Inflammatory macrophage treated with lipopolysaccharide for 1 hour (primary cell): ENCODE results near the gene ZRANB2.

ENCODE experiments used
- DNase-seq, 2 donors: peaks; one replicate each; pipeline ENCODE4 v3.0.0-alpha.2; 2020 to 2022

The ZRANB2 gene

DNA sequence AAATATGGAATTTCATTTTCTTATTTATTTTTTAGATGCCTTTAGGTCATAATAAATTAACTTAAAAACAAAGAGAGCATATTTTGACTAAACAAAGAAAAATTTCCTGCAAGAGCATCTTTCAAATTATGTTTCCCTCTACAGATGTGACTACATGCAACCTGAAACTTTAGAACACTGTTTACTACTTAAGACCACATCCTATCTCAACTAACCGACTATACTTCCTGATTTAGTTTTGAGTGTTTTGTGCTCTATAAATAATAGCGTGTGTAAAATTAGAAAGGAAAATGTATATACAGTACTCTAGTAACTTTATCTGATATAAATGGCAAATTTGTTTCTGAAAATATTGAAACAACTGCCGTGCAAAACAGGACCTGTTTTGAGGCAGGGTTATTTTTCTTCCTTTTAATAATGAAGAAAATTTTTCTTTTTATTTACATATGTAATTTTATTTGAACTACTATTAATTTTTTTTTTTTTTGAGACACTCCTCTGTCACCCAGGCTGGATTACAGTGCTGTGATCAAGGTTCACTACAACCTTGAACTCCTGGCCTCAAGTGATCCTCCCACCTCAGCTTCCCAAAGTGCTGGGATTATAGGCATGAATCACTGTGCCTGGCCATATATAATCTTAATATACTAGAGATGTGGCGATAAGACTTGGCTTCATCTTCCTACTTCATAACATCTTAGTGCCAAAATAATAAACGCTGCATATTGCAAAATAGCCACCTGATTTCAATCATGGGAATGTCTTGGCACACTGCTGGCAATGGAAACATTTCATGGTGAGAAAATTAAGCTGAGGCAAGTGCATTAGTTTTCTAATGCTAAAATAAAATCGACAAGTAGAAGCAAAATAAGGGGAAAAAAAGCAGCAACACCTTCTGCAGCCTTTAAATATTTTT lies 12.3 kb downstream of the ZRANB2 start:
- no peak for DNase-seq

DNA sequence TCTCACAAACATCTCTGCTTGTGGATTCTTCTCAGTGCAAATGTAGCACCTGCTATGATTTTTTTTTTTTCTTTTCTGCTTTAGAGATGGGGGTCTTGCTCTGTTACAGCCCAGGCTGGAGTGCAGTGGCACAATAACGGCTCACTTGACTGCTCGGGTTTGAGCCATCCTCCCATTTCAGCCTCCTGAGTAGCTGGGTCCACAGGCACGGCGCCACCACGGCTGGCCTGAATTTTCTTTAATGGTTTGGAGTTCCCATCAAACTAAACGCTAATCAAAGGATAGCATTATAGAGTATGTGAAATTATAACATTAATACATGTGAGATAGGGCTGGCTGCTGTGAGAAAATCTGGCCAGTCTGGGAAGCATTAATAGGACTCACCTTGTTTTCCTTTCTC lies 26.0 kb downstream of the ZRANB2 start:
- DNase-seq: no peak

DNA sequence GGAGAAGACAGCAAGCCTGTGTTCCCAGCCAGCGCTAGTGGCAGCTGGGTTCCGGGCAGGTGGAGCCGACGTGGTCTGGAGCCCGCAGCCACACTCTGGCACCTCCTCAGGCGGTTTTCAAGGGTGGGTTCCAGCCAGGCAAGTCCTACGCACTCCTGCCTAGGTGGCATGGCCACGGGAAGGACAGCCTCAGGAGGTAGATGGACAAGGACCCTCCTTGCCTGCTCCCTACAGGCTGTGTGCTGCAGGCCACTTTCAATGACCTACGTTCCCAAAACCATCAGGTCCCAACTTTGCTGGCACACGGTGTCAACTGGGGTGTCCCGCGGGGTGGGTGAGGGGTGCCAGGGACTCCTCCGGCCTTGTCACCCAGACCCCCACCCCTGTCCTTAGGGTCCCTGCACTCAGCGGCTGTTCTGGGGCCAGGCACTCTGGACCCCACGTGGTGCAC lies 26.5 kb downstream of the ZRANB2 start:
- DNase-seq: no peak

DNA sequence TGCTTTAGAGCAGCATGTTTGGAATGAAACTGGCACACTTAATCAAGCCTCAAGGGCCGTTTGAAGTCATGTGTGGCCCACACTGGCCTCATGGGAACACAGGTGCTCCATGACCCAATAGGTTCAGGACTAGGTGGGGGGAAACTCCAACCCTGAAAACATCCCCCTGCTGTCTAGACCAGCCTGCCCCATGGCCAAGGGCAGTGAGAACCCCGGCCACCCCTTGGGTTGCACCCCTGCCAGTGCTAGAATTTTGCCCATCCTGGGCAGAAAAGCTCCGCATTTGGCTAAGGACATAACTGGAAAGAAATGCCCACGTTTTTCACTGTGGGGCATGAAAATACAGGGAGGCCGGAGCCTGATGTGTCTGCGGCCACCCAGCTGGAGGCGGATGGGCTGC lies 27.1 kb downstream of the ZRANB2 start:
- no peak for DNase-seq

DNA sequence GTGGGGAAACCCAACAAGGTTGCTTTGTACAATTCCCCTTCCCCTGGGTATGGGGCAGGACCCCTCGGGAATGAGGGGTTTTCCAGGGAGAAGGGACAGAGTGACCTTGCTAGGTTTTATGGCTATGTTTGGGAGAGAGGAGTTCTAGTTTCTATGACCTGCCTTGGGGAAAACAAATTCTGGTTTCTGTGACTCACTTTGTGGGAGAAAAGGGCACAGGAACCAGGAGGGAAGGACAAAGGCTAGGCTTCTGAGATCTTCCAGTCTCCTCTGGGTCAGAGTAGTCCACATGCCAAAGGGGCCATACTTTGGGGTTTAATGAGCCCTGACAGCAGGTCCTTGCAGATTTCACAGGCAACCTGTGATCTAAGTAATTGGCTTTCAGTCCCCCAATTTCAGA lies 27.7 kb downstream of the ZRANB2 start:
- no peak for DNase-seq

DNA sequence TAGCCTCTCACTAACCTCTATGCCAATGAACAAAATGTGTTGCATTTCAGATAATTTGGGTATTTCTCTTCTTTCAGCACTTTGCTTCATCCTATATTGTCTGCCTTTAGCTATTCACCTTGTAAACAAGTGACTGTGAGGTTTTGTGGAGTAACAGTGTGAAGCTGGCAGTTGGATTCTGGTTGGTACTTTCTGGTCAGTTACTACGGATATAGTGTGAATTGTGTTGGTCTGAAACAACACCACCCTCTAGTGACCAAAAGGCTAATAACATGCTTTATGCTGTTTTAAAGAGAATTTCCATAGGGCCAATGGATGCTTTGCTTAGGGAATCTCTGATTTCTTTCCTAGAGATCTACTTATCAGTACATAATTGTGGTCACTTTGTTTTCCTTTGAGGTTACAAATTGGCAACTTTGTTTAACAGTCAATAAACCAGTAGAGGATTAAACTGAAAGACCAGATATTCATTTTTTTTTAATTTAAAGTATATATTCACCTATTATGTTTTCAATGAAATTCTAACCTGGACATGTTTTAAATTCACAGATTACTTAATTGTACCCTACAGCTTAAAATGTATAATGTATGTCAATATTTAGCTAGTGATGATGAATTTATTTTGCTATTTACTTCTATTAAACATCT lies 30.8 kb downstream of the ZRANB2 start:
- peak; percentile 52 to 89 for DNase-seq

DNA sequence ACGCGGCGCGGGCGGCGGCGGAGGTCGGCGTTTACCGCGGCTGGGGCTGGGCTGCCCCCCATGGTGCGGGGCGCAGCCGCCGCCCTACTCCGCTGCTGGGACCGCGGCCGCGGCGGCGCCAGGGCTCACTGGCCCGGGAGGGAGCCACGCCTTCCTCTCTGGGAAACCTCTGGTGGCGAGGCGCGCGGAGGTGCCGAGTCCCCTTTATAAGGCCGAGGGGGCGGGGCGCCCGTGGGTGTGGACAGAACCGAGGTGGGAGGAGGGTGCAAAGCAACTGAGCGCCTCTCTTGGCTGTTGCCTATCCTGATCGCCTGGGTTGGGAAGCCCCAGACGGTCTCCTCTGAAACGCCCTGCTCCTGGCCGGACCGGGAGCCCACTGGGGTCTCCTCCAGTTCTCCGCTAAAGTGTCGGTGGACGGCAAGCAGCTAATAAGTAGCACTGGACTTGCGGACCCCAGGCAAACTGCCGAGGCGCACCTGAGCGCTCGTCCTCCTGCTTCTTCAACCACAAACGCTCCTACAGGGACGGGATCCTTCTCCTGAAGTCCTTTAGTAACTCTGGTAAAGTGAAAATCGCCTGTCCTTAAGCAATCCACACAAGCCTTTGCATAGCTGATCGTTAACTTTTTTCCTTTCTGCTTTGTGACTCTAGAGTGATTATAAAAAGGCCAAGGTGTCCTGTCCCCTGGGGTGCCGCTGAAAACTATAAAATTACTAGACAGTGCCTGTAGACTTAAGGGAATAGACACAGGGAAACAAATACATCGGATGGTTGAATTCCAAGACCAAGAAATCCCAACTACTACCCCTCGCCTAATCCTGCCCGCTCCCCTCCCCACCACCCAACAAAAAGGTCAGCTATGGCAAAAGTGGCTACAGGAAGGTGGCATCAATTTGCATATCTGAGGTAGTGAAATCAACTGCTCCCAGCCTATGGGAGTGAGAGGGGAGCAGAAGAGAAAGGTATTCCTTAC lies 32.9 kb downstream of the ZRANB2 start, which contains the start of gene PTGER3:
Gene PTGER3 (minus strand): TSS at position 182 of the 973 bp plus-strand sequence. CDS start 239 bp downstream, outside the sequence.
- peak; percentile 23 to 24 for DNase-seq

DNA sequence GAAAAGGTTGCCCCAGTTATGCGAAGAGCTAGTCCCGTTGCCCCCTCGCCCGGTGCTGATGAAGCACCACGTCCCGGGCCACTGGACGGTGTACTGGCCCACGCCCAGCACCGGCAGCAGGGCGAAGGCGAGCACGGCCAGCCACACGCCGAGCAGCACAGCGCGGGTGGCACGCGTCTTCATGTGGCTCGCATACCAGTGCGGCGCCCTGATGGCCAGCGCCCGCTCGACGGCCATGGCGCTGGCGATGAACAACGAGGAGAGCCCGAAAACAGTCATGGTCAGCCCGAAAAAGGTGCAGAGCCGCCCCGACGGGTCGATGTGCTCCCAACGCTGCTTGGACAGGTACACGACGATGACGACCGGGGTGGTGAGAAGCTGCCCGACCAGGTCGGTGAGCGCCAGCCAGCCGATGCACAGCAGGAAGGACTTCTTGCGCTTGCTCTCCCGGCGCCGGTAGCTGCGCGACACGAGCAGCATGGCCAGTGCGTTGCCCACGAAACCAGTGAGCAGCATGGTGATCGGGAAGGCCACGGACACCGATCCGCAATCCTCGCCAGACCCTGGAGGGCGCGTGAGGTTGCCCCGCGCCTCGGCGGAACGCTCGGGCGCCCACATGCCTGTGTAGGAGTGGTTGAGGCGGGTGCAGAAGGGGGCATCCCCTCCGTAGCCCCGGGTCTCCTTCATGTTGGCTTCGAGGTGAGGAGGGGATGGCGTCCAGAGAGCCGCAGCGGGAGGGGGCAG lies 33.8 kb downstream of the ZRANB2 start:
- DNase-seq: no peak

DNA sequence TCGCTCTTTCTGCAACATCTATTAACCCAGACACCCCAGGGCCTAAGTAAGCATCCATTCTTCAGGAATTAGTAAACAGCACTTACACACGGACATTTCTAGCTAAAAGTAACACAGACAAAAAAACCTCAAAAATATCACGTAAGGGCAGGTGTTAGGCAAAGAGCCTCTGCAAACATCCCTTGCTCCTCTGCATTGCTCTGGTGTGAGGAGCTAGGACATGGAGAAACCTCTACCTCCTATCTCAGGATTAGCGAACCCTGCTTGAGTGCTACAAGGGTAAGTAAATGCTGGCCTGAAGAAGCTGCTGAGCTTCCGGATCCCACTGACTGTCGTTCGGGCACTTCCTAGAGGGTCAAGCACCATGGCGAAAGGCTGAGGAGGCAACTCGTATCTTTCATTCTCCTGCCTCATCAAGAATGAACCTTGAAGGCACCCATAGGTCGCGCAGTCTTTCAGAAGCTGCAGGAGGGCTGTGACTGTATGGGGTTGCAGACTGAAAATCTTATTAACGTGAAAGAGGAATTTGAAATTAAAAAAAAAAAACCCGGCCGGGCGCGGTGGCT lies 35.3 kb downstream of the ZRANB2 start:
- no peak for DNase-seq

DNA sequence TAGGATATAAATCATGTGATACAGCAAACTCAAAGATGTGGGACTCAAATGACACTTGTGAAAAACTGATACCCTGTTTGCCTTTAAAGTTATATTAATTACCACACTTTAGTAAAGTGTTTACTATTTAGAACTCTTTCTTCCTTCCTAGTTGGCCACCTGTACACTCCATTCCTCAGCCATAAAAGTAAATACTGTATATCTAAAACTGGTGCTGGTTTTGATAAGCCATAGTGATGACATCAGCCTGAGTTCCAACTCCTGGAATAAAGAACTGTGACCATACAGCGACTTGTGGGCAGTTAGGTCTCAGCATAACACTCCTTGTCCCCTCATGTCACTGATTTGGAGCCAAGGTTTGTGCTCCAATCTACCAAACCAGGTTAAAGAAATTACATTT lies 36.0 kb downstream of the ZRANB2 start:
- DNase-seq: no peak

DNA sequence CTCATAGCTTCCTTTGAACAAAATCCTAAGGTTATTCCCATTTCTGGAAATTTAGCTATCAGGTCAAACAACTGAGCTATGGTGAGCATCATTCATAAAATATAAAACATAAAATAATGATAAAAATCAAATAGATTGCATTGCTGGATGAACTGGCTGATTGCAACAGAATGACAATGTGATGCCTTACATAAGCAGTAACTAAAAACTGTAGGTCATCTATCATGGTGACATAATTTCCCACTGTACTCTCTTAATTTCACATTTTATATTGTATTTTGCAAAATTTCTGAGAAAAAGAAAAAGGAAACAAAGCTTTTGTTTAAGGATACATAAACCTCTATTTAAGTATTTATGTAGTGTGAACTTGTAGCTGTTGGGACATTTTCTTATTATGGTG lies 37.8 kb downstream of the ZRANB2 start:
- DNase-seq: peak in 1 of 2 donors; percentile 23

DNA sequence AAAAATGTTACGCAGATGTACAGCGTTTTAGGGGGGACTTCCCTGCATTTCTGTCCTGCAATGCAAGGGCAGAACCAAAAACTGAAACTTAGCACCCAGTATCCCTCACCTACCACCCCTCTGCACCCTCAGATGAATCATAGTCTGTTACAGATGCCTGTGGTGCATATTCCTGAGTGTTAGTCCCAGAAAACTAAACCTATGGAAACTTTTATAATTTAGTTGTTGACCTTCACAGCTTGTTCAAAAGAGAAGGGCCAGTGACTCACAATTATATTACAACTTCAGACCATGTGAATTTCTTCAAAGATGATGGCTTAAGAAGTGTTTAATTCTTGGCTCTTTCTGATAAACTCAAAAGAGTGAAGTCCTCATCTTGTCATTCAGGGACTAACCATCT lies 39.0 kb downstream of the ZRANB2 start:
- no peak for DNase-seq

DNA sequence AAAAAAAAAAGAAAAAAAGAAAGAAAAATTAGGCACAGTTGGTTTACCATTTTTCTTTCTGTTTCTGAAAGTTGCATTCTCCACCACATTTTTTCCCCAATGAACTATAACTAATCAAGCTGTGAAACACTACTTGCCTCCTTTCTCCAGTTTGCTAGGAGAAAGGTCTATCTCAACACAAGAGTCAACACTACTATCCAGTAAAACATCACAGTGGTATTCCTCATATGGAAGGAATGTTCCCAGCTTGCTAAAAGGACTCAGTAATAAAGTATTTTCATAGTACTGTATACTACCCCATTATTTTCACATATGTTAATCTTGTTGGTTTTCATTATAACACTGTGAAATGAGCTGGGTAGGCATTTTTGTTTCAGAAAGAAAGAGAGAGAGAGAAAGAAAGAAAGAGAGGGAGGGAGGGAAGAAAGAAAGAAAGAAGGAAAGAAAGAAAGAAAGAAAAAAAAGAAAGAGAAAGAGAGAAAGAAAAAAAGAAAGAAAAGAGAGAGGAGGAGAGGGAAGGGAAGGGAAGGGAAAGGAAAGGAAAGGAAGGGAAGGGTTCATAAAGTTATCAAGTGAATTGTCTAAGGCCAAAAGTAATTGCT lies 41.1 kb downstream of the ZRANB2 start:
- DNase-seq: no peak

DNA sequence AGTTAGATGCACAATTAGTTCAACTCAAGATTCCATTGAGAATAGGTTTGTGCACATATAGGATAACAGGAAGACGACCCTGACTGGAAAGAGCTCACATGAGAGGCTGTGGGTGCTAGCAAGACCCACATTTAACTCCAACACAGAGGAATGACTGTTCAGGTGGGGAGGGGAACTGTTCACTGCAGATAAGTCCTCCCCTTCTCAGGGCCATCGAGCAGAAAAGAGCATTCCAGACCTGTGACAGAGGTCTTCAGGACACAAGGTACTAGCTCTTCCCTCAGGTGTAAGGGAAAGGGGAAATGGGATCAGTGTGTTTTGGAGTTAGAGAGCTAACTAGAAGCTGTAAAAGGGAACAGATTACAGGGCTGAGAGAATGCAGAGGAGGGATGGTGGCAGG lies 41.9 kb downstream of the ZRANB2 start:
- DNase-seq: no peak

DNA sequence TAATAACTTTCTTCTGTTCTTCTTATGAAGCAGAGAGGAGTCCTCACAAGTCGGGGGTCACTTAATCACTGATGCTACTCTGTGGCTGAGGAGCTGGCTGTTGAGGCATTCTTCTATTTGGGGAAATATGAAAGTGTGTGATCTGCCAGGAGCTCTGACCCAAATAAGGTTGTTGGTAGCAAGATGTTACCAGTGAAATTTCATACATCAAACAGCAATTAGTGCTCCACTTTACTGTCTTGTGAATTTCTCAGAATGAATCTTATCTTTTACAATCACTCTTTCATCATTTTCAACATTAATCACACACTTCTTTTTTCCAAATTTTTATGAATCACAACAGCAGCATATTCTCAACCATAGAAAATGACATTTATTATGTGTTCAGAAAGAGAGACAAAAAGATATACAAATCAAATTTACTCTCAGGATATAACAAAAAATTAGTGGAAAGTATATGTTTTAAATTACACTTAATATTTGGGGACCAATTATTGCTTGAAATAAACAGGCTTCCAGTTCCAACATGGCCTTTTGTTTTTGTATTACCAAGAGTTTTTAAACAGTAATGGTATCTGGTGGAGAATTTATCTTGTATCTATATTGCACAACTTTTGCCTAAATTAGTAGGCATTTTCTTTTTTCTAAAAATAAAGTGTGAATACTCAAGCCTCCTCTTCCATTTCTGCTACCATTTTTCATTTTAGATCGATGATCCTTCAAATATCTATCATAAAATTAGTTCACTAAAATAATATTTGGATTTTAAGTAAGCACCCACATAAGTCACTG lies 42.8 kb downstream of the ZRANB2 start:
- DNase-seq: no peak

DNA sequence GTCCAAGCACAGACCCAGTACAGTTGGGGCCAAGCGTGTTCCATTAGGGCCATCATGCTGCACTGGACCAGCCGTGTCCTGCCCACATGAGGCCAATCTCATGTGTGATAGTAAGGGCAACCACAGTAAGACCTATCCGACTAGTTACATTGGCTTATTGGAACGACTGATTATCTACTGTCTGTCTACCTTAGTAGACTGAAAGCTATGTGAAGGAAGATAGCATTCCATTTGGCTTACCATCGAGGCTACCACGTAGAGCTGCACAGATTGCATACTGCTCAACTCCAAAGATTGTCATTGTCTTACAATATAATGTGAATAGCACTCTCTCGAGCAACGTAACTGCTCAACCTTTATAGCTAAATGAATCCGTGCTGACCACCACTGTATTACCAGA lies 43.8 kb downstream of the ZRANB2 start:
- no peak for DNase-seq

DNA sequence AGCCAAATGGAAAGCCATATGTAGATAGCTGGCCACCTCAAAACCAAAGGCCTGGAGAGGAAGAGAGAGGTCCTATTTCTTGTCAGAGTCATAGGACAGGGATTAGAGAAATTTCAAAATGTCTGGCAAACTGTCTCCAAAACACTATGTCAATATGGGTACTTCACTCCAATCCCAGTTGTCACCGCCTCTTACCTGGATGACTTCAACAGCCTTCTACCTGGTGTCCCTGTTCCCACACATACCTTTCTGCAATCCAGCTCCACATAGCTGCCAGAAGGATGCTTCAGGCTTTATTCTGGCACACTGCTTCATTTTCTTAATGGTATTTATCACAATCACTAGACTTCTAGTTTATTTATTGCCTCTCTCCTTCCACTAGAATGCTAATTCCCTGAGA lies 47.7 kb downstream of the ZRANB2 start:
- no peak for DNase-seq

DNA sequence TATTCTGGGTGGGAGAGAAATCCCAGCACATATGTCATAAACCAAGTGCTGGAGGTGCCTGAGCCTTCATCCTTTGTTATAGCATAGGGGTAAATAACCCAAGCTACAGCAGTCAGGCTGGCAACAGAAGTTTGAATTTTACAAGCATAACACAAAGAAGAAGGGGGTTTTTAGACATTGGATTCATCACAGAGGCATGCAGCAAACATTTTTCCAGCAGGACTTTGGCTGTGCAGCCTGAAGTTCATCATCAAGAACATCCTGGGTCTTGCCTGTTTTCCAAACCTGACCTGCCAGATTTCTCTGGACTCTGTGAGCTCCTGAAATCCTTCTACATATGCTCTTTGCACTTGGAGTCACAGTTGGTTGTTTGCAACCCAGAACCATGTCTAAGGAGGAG lies 49.4 kb downstream of the ZRANB2 start:
- no peak for DNase-seq

DNA sequence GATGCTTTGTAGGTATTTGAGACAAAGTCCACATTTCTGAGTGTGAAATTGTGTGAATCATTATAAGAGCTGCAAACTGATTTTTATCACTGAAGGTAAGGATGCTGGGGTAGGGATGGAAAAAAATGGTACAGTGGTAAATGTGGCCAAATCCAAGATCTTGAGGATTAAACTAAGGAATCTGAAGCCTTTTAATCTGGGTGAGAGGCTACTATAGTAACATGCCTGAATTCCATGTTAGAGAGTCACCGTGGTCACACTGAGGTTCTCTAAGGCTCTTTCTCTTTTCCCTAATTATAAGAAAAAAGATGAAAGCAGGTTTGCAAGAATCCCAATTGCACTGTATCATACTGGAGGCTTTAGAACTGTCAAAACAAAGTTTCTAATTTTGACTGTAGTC lies 50.8 kb downstream of the ZRANB2 start:
- DNase-seq: no peak

DNA sequence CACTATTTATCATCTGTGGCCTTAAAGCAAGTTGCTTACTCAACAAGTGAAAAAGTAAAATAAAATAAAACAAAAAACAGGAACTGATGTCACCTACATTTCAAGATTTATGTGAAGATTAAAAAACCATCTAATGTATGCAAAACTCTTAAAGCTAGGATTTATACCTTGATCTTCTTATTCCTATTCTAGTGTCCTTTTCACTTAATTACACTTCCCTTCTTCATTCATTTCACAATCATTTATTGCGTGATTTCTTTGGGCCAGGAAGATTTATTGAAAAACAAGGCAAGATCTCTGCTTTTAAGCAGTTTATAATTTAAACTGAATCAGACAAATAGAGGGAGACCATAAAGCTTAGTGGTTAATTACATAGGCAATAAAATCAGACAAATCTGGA lies 51.9 kb downstream of the ZRANB2 start:
- DNase-seq: no peak

DNA sequence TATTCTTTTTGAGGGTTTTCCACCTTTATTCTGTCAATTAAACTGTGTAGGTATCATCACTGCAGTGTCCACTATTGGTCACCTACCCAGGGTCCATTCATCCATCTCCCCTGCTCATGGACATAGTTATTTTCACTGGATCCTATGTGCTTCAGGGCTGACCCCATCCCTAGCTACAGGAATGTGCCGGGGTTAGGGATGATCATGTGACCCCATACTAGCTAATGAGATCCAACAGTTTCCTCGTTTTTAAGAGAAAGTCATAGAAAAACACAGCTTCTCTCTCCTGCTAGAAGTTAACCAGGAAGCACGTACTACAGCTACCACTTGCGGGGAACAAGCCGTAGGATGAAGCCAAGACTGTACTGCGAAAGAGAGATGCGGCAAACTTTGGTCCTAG lies 52.8 kb downstream of the ZRANB2 start:
- no peak for DNase-seq
